MCF 10A (cell line): ENCODE measurements around the gene TSPAN11. TPM values are rescaled to one million over a fixed set of nuclear protein-coding genes. Genes with fewer than 3 reads are reported as not detected.

ENCODE experiments used
- BruUV-seq: library from RNA; stranded (reverse); fragments of 400-500 nt; replicated peaks from 2 replicates; lab custom pipeline; 2021; lab: Mats Ljungman, UMichigan
- CTCF ChIA-PET: fragments of 300-600 bp; sonication (Branson Sonifier 250); formaldehyde crosslinking; extraction: SDS; loops from one replicate; lab custom pipeline; 2021; ENCODE audit warnings: antibody characterized with exemption, inconsistent platforms; lab: Yijun Ruan, JAX
- POLR2A ChIA-PET: fragments of 300-600, 350-650 bp; sonication (Branson Sonifier 250); formaldehyde crosslinking; extraction: SDS; loops from one replicate; lab custom pipeline; 2020; ENCODE audit warnings: antibody characterized with exemption, inconsistent platforms; lab: Yijun Ruan, JAX
- DNase-seq: peaks from one replicate; pipeline ENCODE4 v3.0.0-alpha.2; 2018; ENCODE audit not compliant: unreplicated experiment
- H3K27ac Mint-ChIP-seq: one replicate; pipeline ENCODE4 v1.8.0; 2022; ENCODE audit warnings: mild to moderate bottlenecking, low read depth, mixed read lengths; ENCODE audit not compliant: unreplicated experiment
- H3K27me3 Mint-ChIP-seq: one replicate; pipeline ENCODE4 v1.8.0; 2022; ENCODE audit warnings: mixed read lengths; ENCODE audit not compliant: insufficient read depth, unreplicated experiment
- H3K36me3 Mint-ChIP-seq: one replicate; pipeline ENCODE4 v1.8.0; 2022; ENCODE audit warnings: mild to moderate bottlenecking, moderate library complexity, mixed read lengths; ENCODE audit not compliant: insufficient read depth, unreplicated experiment
- H3K4me1 Mint-ChIP-seq: one replicate; pipeline ENCODE4 v1.8.0; 2022; ENCODE audit warnings: mixed read lengths; ENCODE audit not compliant: insufficient read depth, unreplicated experiment
- H3K4me3 Mint-ChIP-seq: one replicate; pipeline ENCODE4 v1.8.0; 2022; ENCODE audit warnings: mild to moderate bottlenecking, moderate library complexity, mixed read lengths; ENCODE audit not compliant: unreplicated experiment
- H3K9me3 Mint-ChIP-seq: one replicate; pipeline ENCODE4 v1.8.0; 2022; ENCODE audit warnings: mixed read lengths; ENCODE audit not compliant: unreplicated experiment
- intact Hi-C: fragments of 100-400 bp; cut with micrococcal nuclease; formaldehyde crosslinking; loops from 2 replicates; pipeline ENCODE4 v1.14.1; 2022
- total RNA-seq: library from RNA; stranded (reverse); gene quantifications from 2 replicates; pipeline ENCODE4 v1.2.3, GENCODE V29; 2022
- TF ChIP-seq, protein P1 (sequence below): fragments of 200-600 bp; IDR thresholded peaks from one replicate; pipeline ENCODE4 v1.8.0; 2022; ENCODE audit warnings: antibody characterized with exemption, mild to moderate bottlenecking; ENCODE audit not compliant: unreplicated experiment

The TSPAN11 gene
- total RNA-seq, 1 experiment from 2014 or later, result not detected

DNA sequence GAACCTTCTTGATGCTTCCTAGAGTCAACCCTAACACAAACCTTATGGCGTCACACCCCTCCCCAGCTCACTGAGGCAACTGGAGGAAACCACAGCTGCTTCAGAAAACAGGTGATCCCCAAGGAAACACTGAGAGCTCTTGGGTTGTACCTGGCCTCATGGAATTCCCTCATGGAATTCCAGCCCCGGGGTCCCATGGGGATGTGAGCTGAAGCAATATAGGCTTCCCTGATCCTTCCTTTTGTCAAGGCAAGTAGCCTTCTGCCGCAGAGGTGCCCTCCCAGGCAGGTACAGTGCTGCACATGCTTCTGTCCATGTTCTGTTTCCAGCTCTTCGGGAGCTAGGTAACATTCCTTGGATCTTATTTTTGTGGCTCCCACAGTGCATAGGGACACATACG lies 47.3 kb downstream of the TSPAN11 start:
- intact Hi-C loops, result no loop called here
- H3K27me3 Mint-ChIP-seq, result peaks cover 83% of the 10 kb centered on the region
- no TSS peak for BruUV-seq
- TF ChIP-seq, protein P1, sequence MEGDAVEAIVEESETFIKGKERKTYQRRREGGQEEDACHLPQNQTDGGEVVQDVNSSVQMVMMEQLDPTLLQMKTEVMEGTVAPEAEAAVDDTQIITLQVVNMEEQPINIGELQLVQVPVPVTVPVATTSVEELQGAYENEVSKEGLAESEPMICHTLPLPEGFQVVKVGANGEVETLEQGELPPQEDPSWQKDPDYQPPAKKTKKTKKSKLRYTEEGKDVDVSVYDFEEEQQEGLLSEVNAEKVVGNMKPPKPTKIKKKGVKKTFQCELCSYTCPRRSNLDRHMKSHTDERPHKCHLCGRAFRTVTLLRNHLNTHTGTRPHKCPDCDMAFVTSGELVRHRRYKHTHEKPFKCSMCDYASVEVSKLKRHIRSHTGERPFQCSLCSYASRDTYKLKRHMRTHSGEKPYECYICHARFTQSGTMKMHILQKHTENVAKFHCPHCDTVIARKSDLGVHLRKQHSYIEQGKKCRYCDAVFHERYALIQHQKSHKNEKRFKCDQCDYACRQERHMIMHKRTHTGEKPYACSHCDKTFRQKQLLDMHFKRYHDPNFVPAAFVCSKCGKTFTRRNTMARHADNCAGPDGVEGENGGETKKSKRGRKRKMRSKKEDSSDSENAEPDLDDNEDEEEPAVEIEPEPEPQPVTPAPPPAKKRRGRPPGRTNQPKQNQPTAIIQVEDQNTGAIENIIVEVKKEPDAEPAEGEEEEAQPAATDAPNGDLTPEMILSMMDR, result no peak
- no peak overlapping the region for H3K4me3 Mint-ChIP-seq
- ChIA-PET POLR2A (no interaction called here), CTCF (interaction anchor here (0.6 to 3.0 kb wide), 4 partner anchors 9 to 126 kb away, joined by 3 to 12 read pairs (median 4); no protein-coding TSS in a partner anchor)
- no peaks in the 10 kb centered on the region for H3K4me1 Mint-ChIP-seq
- no peak overlapping the region for H3K27ac Mint-ChIP-seq
- no peaks in the 10 kb centered on the region for H3K36me3 Mint-ChIP-seq
- H3K9me3 Mint-ChIP-seq, result no peaks in the 10 kb centered on the region
- no peak for DNase-seq

DNA sequence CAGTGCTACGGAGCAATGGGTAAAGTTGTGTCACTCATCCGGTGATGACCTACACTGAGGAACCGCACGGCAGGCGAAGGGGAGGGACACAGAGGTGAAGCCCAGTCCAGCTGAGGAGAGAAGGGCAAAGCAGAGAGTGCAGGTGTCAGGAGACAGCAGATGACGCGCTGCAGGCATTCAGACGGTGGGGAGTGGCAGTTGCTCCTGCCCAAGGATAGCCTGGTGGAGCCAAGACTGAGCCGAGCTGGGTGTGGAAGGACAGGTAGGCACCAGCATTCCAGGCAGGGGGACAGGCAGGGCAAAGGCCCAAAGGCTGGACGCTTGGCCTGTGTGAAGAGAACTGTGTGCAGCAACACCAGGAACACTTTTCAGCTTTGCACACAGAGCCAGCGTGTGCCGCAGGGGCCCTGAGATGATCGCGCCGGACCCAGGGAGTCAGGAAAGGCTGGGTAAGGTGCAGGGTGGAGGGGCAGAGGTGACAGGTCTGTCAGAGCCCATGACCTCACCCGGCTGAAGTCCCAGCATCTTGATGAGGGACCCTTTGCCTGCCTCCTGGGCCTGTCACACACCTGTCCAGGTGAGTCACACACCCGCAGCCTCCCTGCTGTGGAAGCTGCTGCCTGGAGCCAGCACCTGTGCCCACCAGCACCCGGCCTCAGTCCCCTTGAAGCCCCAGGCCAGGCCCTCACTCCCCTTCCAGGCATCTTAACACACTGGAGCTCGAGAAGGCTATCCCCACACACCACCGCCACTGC lies 48.4 kb downstream of the TSPAN11 start:
- CTCF ChIA-PET, result interaction anchor here (1.0 to 3.0 kb wide), 2 partner anchors 11 to 12 kb away, joined by 3 to 12 read pairs; no protein-coding TSS in a partner anchor
- no TSS peak for BruUV-seq

DNA sequence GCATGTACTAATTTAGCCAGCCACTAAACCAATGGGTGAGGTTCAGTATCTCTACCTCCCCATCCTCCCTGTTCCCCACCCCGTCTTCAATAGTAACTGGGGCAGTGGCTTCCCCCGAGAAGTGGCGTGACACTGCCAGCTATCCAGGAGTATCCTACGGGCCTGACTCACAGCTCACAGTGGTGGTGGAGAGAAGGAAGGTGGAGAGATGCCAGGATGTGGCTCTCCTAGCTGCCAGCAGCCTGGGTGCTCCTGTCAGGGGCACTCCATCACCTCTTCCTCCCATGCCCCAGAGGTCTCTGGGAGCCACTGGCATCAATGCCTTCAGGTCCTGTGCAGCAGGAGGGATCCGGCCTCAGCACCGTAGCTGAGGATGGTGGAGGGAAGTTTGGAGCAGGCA lies 49.0 kb downstream of the TSPAN11 start:
- peaks cover 65% of the 10 kb centered on the region for H3K27me3 Mint-ChIP-seq
- POLR2A ChIA-PET, result no interaction called here
- no peaks in the 10 kb centered on the region for H3K4me1 Mint-ChIP-seq
- intact Hi-C loops, result no loop called here
- no TSS peak for BruUV-seq
- no peak overlapping the region for H3K27ac Mint-ChIP-seq
- TF ChIP-seq, protein P1, result no peak
- H3K9me3 Mint-ChIP-seq, result no peaks in the 10 kb centered on the region
- CTCF ChIA-PET, result interaction anchor here (1.0 to 3.0 kb wide), 2 partner anchors 10 to 12 kb away, joined by 3 to 12 read pairs; no protein-coding TSS in a partner anchor
- H3K4me3 Mint-ChIP-seq, result no peak overlapping the region
- peak; percentile 24 for DNase-seq
- no peaks in the 10 kb centered on the region for H3K36me3 Mint-ChIP-seq

More for the DNA sequence above, 48.4 kb downstream of the TSPAN11 start:
- POLR2A ChIA-PET, result no interaction called here
- no peaks in the 10 kb centered on the region for H3K36me3 Mint-ChIP-seq
- no peaks in the 10 kb centered on the region for H3K9me3 Mint-ChIP-seq
- no peaks in the 10 kb centered on the region for H3K4me1 Mint-ChIP-seq
- no peak for DNase-seq
- no peak overlapping the region for H3K4me3 Mint-ChIP-seq
- intact Hi-C loops, result no loop called here
- H3K27me3 Mint-ChIP-seq, result peaks cover 72% of the 10 kb centered on the region
- TF ChIP-seq, protein P1, result no peak
- no peak overlapping the region for H3K27ac Mint-ChIP-seq

DNA sequence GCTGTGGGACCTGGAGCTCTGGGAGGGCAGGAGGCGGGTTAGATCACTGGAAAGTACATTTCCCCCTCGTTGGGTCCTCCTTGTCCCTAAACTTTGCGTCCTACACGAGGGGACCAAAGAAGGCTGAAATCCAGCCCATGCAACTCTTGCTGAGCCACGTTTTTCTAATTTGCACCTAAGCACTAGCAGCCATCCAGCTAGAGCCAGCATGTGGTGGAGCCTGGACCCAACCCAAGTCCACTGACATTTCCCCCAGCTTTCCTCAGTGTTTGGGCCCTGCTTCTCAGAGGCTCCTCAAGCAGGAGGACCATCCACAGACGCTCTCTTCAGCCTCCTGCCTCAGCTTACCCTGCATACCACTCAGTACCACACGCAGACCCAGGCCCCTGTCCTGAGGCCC lies 49.7 kb downstream of the TSPAN11 start:
- H3K4me3 Mint-ChIP-seq, result no peak overlapping the region
- TF ChIP-seq, protein P1, result no peak
- CTCF ChIA-PET, result interaction anchor here (1.0 to 3.0 kb wide), 3 partner anchors 9 to 11 kb away, joined by 3 to 12 read pairs (median 5); no protein-coding TSS in a partner anchor
- H3K4me1 Mint-ChIP-seq, result no peaks in the 10 kb centered on the region
- H3K27me3 Mint-ChIP-seq, result peaks cover 60% of the 10 kb centered on the region
- no peak for DNase-seq
- no TSS peak for BruUV-seq
- no peaks in the 10 kb centered on the region for H3K36me3 Mint-ChIP-seq
- POLR2A ChIA-PET, result no interaction called here
- no peak overlapping the region for H3K27ac Mint-ChIP-seq
- H3K9me3 Mint-ChIP-seq, result no peaks in the 10 kb centered on the region
- intact Hi-C loops, result no loop called here
